Stimulated activated CD4-positive, alpha-beta T cell treated with anti-CD3 and anti-CD28 coated beads, Interleukin-12 subunit alpha, Interleukin-12 subunit beta, amount 100 ng/mL, for 4 hours (primary cell): ENCODE measurements around the gene CDC26.
"Not testable (repeated sequence)": the region's sequence is repeated elsewhere in the genome, so short reads cannot be mapped to it uniquely, and the experiment has no call there.

ENCODE experiments used
- DNase-seq: peaks from one replicate; pipeline ENCODE4 v3.0.0-alpha.2; 2020

The CDC26 gene

GRCh38 chr9:113275157-113276131 is at the start of gene CDC26, which contains the start of gene PRPF4:
TSS of gene CDC26 (minus strand) at chr9:113275572. CDS start at chr9:113272507, 3,065 bp downstream.
TSS of gene PRPF4 (plus strand) at chr9:113275658. CDS start at chr9:113275744, 86 bp downstream.
- DNase-seq: peak; percentile 94

GRCh38 chr9:113322671-113323070 is 47.3 kb upstream of the CDC26 start:
- DNase-seq: no peak

GRCh38 chr9:113320051-113320450 is 44.7 kb upstream of the CDC26 start:
- DNase-seq: no peak

- DNase-seq: no peak
These were observed 43.7 kb upstream of the CDC26 start for GRCh38 chr9:113319054-113319453.

- DNase-seq: no peak
These were observed 42.4 kb upstream of the CDC26 start for GRCh38 chr9:113317777-113318176.

GRCh38 chr9:113316030-113316429 is 40.7 kb upstream of the CDC26 start:
- DNase-seq: no peak

GRCh38 chr9:113315231-113315630 is 39.9 kb upstream of the CDC26 start:
- no peak for DNase-seq

GRCh38 chr9:113313261-113313660 is 37.9 kb upstream of the CDC26 start:
- DNase-seq: no peak

- no peak for DNase-seq
These were observed 36.6 kb upstream of the CDC26 start for GRCh38 chr9:113311961-113312360.

- no peak for DNase-seq
These were observed 35.2 kb upstream of the CDC26 start for GRCh38 chr9:113310538-113310937.

GRCh38 chr9:113309204-113309813 is 33.9 kb upstream of the CDC26 start:
- DNase-seq: no peak

GRCh38 chr9:113307396-113307975 is 32.1 kb upstream of the CDC26 start:
- DNase-seq: no peak

- no peak for DNase-seq
These were observed 31.2 kb upstream of the CDC26 start for GRCh38 chr9:113306566-113306965.

- DNase-seq: no peak
These were observed 27.5 kb upstream of the CDC26 start, which contains the start of gene RNF183 for GRCh38 chr9:113302792-113303418. TSS of gene RNF183 (minus strand) at chr9:113303376. CDS start at chr9:113298184, 5,192 bp downstream.

GRCh38 chr9:113301548-113301947 is 26.2 kb upstream of the CDC26 start:
- no peak for DNase-seq

- no peak for DNase-seq
These were observed 24.5 kb upstream of the CDC26 start for GRCh38 chr9:113299800-113300292.

- no peak for DNase-seq
These were observed 23.8 kb upstream of the CDC26 start for GRCh38 chr9:113298924-113299770.

GRCh38 chr9:113298311-113298710 is 22.9 kb upstream of the CDC26 start:
- DNase-seq: no peak

GRCh38 chr9:113296796-113297558 is 21.6 kb upstream of the CDC26 start:
- DNase-seq: no peak

- not testable (repeated sequence) for DNase-seq
These were observed 20.9 kb upstream of the CDC26 start for GRCh38 chr9:113296247-113296646.

GRCh38 chr9:113293285-113293878 is 18.0 kb upstream of the CDC26 start:
- DNase-seq: no peak
